Measurements from ENCODE around the gene HBE1. TPM values are rescaled to one million over a fixed set of nuclear protein-coding genes. Genes with fewer than 3 reads are reported as not detected.
"Not testable (repeated sequence)": the region's sequence is repeated elsewhere in the genome, so short reads cannot be mapped to it uniquely, and the experiment has no call there.

The HBE1 gene
- polyA plus RNA-seq, 4 donors, result 1.9 TPM; not detected in 3

DNA sequence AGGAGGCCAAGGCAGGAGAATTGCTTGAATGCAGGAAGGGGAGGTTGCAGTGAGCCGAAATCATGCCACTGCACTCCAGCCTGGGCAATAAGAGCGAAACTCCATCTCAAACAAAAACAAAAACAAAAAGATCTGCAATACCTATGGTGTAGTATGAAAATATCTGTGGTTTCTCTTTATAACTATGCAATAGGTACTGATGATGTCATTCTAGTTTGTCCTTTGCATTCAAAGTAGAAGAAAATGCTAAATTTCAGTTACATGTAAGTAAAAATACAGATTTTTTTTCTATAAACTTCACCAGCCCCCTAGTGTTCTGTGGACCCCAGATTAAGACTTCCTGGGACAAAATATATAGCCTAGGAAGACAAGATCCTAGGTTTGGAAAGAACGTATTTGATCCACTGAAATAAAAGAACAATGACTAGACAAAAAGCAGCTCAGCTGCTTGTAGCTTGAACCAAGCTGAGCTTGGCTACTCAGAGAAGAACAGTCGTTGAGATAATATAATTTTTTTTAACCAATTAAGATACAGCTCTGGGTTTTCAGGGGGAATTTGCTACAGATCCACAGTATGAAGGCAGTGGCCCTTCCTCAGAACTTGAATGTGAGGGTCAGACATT lies 2.8 kb upstream of the HBE1 start:
- WGBS, 3 donors, result 61 to 73% (median 66%) methylated on average over 4 of the region's 4 CpGs
- H3K4me1 ChIP-seq (ENCODE audit: control insufficient read depth in 3 of 3, insufficient read depth in 2 of 3, low read depth in 1 of 3, low read length in 2 of 3), result no peaks in the 10 kb centered on the region
- FAIRE-seq (no peak), DNase-seq (no peak)
- no peak overlapping the region for H3K27ac ChIP-seq (ENCODE audit: low read depth in 1 of 3, low read length in 2 of 3)
- no peak overlapping the region for H3K4me3 ChIP-seq (ENCODE audit: low read depth in 1 of 3, low read length in 3 of 3)
- no peaks in the 10 kb centered on the region for H3K9me3 ChIP-seq (ENCODE audit: control insufficient read depth in 2 of 2, insufficient read depth in 1 of 2, low read depth in 1 of 2, low read length in 1 of 2)
- no peaks in the 10 kb centered on the region for H3K36me3 ChIP-seq (ENCODE audit: control insufficient read depth in 3 of 3, insufficient read depth in 2 of 3, low read depth in 1 of 3, low read length in 3 of 3)
- no peaks in the 10 kb centered on the region for H3K27me3 ChIP-seq (ENCODE audit: control insufficient read depth in 3 of 3, insufficient read depth in 3 of 3, low read length in 3 of 3)

DNA sequence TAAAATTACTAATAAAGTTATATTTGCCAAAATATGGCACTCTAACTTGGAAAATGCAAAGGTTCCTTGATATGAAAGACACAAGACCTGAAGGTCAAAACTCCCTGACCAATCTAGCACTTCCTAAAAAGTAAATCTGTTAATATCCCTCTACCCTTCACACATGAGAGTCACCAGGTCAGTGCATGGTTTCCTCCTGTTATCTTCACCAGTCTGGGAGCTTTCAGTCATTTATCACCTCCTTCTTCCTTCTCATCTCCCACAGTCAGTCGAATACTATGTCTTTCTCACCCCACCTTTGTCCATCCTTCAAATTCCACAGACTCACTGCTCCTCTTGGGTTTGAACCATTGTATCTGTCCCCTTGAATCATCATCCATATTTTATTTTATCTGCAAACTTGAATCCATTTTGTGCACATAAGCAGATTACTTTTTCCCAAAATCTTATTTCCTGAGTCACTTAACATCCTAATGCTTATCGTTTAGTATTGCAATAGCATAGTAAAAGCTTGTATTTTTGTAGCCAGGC lies 2.6 kb downstream of the HBE1 start:
- DNase-seq (no peak), FAIRE-seq (no peak)
- Histone ChIP-seq H3K36me3 (ENCODE audit: control insufficient read depth in 3 of 3, insufficient read depth in 2 of 3, low read depth in 1 of 3, low read length in 3 of 3) (no peaks in the 10 kb centered on the region), H3K4me3 (ENCODE audit: low read depth in 1 of 3, low read length in 3 of 3) (no peak overlapping the region), H3K27me3 (ENCODE audit: control insufficient read depth in 3 of 3, insufficient read depth in 3 of 3, low read length in 3 of 3) (no peaks in the 10 kb centered on the region), H3K9me3 (ENCODE audit: control insufficient read depth in 2 of 2, insufficient read depth in 1 of 2, low read depth in 1 of 2, low read length in 1 of 2) (no peaks in the 10 kb centered on the region), H3K4me1 (ENCODE audit: control insufficient read depth in 3 of 3, insufficient read depth in 2 of 3, low read depth in 1 of 3, low read length in 2 of 3) (no peaks in the 10 kb centered on the region), H3K27ac (ENCODE audit: low read depth in 1 of 3, low read length in 2 of 3) (no peak overlapping the region)
- WGBS, 3 donors, result 71 to 85% (median 83%) methylated on average over 2 of the region's 2 CpGs

DNA sequence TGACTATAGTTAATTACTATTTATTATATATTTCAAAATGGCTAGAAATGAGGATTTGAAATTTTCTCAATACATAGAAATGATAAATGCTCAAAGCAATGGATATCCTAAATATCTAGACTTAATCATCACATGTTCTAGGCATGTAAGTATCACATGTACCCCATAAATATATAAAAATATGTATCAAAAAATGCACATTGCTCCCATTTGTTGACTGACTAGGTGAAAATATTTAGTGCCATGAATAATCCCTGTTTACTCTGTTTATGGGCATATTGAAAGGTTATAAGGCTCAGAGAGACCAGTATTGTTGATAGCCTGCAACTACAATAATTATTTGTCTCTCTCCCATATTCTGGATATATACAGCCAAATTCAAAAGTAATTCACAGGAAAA lies 3.1 kb downstream of the HBE1 start:
- Histone ChIP-seq H3K36me3 (ENCODE audit: control insufficient read depth in 3 of 3, insufficient read depth in 2 of 3, low read depth in 1 of 3, low read length in 3 of 3) (no peaks in the 10 kb centered on the region), H3K27me3 (ENCODE audit: control insufficient read depth in 3 of 3, insufficient read depth in 3 of 3, low read length in 3 of 3) (no peaks in the 10 kb centered on the region), H3K4me3 (ENCODE audit: low read depth in 1 of 3, low read length in 3 of 3) (no peak overlapping the region), H3K27ac (ENCODE audit: low read depth in 1 of 3, low read length in 2 of 3) (no peak overlapping the region), H3K4me1 (ENCODE audit: control insufficient read depth in 3 of 3, insufficient read depth in 2 of 3, low read depth in 1 of 3, low read length in 2 of 3) (no peaks in the 10 kb centered on the region), H3K9me3 (ENCODE audit: control insufficient read depth in 2 of 2, insufficient read depth in 1 of 2, low read depth in 1 of 2, low read length in 1 of 2) (no peaks in the 10 kb centered on the region)
- FAIRE-seq, result no peak
- DNase-seq, result no peak

DNA sequence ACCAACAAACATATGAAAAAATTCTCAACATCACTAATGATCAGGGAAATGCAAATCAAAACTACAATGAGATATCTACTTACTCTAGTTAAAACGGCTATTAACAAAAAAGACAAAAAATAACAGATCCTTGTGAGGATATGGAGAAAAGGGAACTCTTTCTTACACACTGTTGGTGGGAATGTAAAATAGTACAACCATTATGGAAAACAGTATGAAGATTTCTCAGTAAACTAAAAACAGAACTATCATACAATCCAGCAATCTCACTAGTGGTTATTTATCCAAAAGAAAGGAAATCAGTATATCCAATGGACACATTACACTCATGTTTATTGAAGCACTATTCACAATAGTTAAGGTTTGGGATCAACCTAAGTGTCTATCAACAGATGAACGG lies 3.9 kb downstream of the HBE1 start:
- H3K4me1 ChIP-seq (ENCODE audit: control insufficient read depth in 3 of 3, insufficient read depth in 2 of 3, low read depth in 1 of 3, low read length in 2 of 3), result no peaks in the 10 kb centered on the region
- H3K27me3 ChIP-seq (ENCODE audit: control insufficient read depth in 3 of 3, insufficient read depth in 3 of 3, low read length in 3 of 3), result no peaks in the 10 kb centered on the region
- WGBS, 3 donors, result 35 to 65% (median 42%) methylated on average over 2 of the region's 2 CpGs
- no peaks in the 10 kb centered on the region for H3K36me3 ChIP-seq (ENCODE audit: control insufficient read depth in 3 of 3, insufficient read depth in 2 of 3, low read depth in 1 of 3, low read length in 3 of 3)
- H3K27ac ChIP-seq (ENCODE audit: low read depth in 1 of 3, low read length in 2 of 3), result no peak overlapping the region
- H3K9me3 ChIP-seq (ENCODE audit: control insufficient read depth in 2 of 2, insufficient read depth in 1 of 2, low read depth in 1 of 2, low read length in 1 of 2), result no peaks in the 10 kb centered on the region
- no peak overlapping the region for H3K4me3 ChIP-seq (ENCODE audit: low read depth in 1 of 3, low read length in 3 of 3)
- no peak for DNase-seq
- no peak for FAIRE-seq

DNA sequence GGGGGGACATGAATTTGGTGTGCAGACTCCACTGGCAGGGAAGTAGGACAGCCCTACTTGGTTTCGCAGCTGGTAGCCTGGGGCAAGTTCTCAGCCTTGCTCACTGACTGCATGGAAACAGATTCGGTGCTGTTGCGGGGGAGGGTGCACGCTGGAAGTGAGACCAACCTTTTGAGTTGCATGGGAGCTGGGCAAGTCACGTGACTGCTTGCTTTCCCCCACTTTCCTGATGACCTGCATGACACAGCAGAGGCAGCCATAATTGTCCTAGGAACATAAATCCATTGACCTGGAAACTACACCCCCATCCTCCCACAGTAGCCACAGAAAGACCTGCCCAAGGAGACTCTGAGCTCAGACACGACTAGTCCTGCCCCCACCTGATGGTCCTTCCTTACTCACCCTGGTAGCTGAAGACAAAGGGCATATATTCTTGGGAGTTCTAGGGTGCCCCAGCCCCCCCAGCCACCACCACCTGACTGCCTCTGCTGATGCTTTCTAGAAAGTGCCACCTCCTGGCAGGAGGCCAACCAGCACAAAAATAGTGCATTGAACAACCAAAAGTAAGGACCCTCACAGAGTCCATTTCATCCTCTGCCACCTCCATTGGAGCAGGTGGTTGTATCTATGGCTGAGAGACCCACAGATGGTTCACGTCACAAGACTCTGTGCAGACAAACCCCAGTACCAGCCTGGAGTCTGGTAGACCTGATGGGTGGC lies 11.0 kb downstream of the HBE1 start:
- FAIRE-seq, result no peak
- 70 to 75% (median 74%) methylated on average over 6 to 7 of the region's 7 CpGs for WGBS, 3 donors

DNA sequence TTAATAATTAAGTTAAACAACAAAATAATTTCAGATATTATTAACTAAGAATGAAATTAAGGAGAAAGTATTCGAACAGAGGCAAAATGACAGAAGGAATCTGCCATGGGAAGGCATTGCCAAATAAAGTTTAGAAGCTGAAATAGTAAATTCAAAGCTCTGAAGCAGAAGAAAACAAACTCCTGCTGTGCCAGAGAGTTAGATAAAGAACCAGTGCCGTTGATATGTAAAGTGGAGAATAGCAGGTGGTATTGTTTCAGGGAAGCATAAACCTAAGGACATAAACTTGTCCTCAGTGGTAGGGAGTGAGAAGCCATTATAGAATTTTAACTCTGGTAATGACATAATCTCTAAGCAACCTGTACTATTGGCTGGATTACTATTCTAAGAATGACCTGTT lies 12.4 kb downstream of the HBE1 start:
- H3K4me1 ChIP-seq (ENCODE audit: control insufficient read depth in 3 of 3, insufficient read depth in 2 of 3, low read depth in 1 of 3, low read length in 2 of 3), result no peaks in the 10 kb centered on the region
- no peak overlapping the region for H3K4me3 ChIP-seq (ENCODE audit: low read depth in 1 of 3, low read length in 3 of 3)
- no peaks in the 10 kb centered on the region for H3K27me3 ChIP-seq (ENCODE audit: control insufficient read depth in 3 of 3, insufficient read depth in 3 of 3, low read length in 3 of 3)
- H3K27ac ChIP-seq (ENCODE audit: low read depth in 1 of 3, low read length in 2 of 3), result no peak overlapping the region
- no peaks in the 10 kb centered on the region for H3K36me3 ChIP-seq (ENCODE audit: control insufficient read depth in 3 of 3, insufficient read depth in 2 of 3, low read depth in 1 of 3, low read length in 3 of 3)
- FAIRE-seq (no peak), DNase-seq (no peak)
- peaks cover 0 to 4% of the 10 kb centered on the region in 2 donors for H3K9me3 ChIP-seq (ENCODE audit: control insufficient read depth in 2 of 2, insufficient read depth in 1 of 2, low read depth in 1 of 2, low read length in 1 of 2)
- WGBS, 3 donors, result 22 to 35% (median 28%) methylated on average over 2 of the region's 2 CpGs

More for the DNA sequence above, 11.0 kb downstream of the HBE1 start:
- Histone ChIP-seq H3K4me1 (ENCODE audit: control insufficient read depth in 3 of 3, insufficient read depth in 2 of 3, low read depth in 1 of 3, low read length in 2 of 3) (no peaks in the 10 kb centered on the region), H3K9me3 (ENCODE audit: control insufficient read depth in 2 of 2, insufficient read depth in 1 of 2, low read depth in 1 of 2, low read length in 1 of 2) (peaks cover 0 to 4% of the 10 kb centered on the region in 2 donors), H3K27ac (ENCODE audit: low read depth in 1 of 3, low read length in 2 of 3) (no peak overlapping the region), H3K4me3 (ENCODE audit: low read depth in 1 of 3, low read length in 3 of 3) (no peak overlapping the region), H3K36me3 (ENCODE audit: control insufficient read depth in 3 of 3, insufficient read depth in 2 of 3, low read depth in 1 of 3, low read length in 3 of 3) (no peaks in the 10 kb centered on the region), H3K27me3 (ENCODE audit: control insufficient read depth in 3 of 3, insufficient read depth in 3 of 3, low read length in 3 of 3) (no peaks in the 10 kb centered on the region)
- DNase-seq, result no peak

DNA sequence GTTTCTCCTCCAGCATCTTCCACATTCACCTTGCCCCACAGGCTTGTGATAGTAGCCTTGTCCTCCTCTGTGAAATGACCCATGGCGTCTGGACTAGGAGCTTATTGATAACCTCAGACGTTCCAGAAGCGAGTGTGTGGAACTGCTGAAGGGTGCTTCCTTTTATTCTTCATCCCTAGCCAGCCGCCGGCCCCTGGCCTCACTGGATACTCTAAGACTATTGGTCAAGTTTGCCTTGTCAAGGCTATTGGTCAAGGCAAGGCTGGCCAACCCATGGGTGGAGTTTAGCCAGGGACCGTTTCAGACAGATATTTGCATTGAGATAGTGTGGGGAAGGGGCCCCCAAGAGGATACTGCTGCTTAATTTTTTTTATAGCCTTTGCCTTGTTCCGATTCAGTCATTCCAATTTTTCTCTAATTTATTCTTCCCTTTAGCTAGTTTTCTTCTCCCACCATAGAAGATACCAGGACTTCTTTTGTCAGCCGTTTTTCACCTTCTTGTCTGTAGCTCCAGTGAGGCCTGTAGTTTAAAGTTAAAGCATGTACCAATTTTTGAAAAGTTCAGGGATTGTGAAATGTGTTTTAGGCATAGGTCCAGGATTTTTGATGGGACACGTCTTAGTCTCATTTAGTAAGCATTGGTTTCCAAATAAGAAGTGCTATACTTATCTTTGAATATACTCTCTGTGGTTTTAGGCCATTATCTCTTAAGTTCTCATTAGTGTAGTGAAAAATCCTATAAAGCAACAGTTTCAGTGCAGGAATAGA lies 14.9 kb downstream of the HBE1 start, which contains the start of gene HBG2:
Gene HBG2, minus strand, starts transcription at position 136 of the 768 bp plus-strand sequence. Its CDS starts 53 bp downstream, at position 83.
- not testable (repeated sequence) for H3K4me3 ChIP-seq (ENCODE audit: low read depth in 1 of 3, low read length in 3 of 3); FAIRE-seq; H3K27me3 ChIP-seq (ENCODE audit: control insufficient read depth in 3 of 3, insufficient read depth in 3 of 3, low read length in 3 of 3); H3K4me1 ChIP-seq (ENCODE audit: control insufficient read depth in 3 of 3, insufficient read depth in 2 of 3, low read depth in 1 of 3, low read length in 2 of 3); DNase-seq; H3K27ac ChIP-seq (ENCODE audit: low read depth in 1 of 3, low read length in 2 of 3); H3K36me3 ChIP-seq (ENCODE audit: control insufficient read depth in 3 of 3, insufficient read depth in 2 of 3, low read depth in 1 of 3, low read length in 3 of 3); H3K9me3 ChIP-seq (ENCODE audit: control insufficient read depth in 2 of 2, insufficient read depth in 1 of 2, low read depth in 1 of 2, low read length in 1 of 2)
- WGBS, 3 donors, result 66 to 77% (median 71%) methylated on average over 4 of the region's 9 CpGs

DNA sequence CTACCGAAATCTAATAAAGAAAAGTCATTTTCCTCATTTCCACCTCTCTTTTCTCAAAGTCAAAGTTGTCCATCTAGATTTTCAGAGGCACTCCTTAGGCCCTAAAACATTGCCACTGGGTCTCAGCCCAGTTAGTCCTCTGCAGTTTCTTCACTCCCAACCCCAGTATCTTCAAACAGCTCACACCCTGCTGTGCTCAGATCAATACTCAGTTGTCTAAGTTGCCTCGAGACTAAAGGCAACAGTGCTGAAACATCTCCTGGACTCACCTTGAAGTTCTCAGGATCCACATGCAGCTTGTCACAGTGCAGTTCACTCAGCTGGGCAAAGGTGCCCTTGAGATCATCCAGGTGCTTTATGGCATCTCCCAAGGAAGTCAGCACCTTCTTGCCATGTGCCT lies 15.7 kb downstream of the HBE1 start:
- not testable (repeated sequence) for H3K4me3 ChIP-seq (ENCODE audit: low read depth in 1 of 3, low read length in 3 of 3); H3K9me3 ChIP-seq (ENCODE audit: control insufficient read depth in 2 of 2, insufficient read depth in 1 of 2, low read depth in 1 of 2, low read length in 1 of 2); H3K4me1 ChIP-seq (ENCODE audit: control insufficient read depth in 3 of 3, insufficient read depth in 2 of 3, low read depth in 1 of 3, low read length in 2 of 3); DNase-seq; H3K27ac ChIP-seq (ENCODE audit: low read depth in 1 of 3, low read length in 2 of 3); FAIRE-seq; H3K36me3 ChIP-seq (ENCODE audit: control insufficient read depth in 3 of 3, insufficient read depth in 2 of 3, low read depth in 1 of 3, low read length in 3 of 3); H3K27me3 ChIP-seq (ENCODE audit: control insufficient read depth in 3 of 3, insufficient read depth in 3 of 3, low read length in 3 of 3)
- WGBS, 3 donors, result 58 to 74% (median 68%) methylated on average over 2 of the region's 2 CpGs

Measured in small intestine (tissue), 7 donors.